AG10803 (cell line): ENCODE results near the gene SRPK3.

ENCODE experiments used
- DNase-seq: peaks from one replicate; pipeline ENCODE4 v3.0.0; 2010; ENCODE audit warnings: low read depth
- H3K4me3 ChIP-seq: 2 replicates; pipeline ENCODE4 v1.5.1; 2011; ENCODE audit warnings: mild to moderate bottlenecking, low read length, control low read depth
- TF ChIP-seq, protein P1 (sequence below): conservative IDR thresholded peaks from 2 replicates; pipeline ENCODE4 v1.5.1; 2011; ENCODE audit warnings: mild to moderate bottlenecking, low read length, control low read depth, inconsistent platforms

Gene SRPK3

DNA sequence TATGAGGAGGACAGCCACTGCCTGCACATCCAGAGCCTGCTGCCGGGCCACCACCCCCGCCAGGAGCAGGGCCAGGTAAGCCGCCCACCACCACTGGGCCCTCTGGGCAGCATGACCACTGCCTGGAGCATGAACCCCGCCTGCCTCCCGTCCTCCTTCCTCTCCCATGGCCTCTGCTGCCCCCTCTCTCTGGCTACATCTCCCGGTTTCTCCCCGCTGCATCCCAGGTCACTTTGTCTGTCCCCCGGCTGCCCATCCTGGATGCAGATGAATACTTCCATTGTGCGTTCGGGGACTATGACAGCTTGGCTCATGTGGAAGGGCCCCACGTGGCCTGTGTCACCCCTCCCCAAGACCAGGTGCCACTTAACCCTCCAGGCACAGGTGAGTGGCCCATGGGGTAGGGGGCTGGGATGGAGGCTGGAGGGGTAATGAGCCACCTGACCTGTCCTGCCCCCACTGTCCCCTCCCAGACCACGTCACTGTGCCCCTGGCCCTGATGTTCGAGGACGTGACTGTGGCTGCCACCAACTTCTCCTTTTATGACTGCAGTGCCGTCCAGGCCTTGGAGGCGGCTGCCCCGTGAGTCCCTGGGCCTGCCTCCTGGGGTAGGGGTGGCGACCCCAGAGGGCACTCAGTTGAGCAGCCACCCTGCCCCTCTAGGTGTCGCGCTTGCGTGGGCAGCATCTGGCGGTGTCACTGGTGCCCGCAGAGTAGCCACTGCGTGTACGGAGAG is 10.8 kb upstream of the SRPK3 start:
- no peak overlapping the region for H3K4me3 ChIP-seq
- TF ChIP-seq, protein P1, sequence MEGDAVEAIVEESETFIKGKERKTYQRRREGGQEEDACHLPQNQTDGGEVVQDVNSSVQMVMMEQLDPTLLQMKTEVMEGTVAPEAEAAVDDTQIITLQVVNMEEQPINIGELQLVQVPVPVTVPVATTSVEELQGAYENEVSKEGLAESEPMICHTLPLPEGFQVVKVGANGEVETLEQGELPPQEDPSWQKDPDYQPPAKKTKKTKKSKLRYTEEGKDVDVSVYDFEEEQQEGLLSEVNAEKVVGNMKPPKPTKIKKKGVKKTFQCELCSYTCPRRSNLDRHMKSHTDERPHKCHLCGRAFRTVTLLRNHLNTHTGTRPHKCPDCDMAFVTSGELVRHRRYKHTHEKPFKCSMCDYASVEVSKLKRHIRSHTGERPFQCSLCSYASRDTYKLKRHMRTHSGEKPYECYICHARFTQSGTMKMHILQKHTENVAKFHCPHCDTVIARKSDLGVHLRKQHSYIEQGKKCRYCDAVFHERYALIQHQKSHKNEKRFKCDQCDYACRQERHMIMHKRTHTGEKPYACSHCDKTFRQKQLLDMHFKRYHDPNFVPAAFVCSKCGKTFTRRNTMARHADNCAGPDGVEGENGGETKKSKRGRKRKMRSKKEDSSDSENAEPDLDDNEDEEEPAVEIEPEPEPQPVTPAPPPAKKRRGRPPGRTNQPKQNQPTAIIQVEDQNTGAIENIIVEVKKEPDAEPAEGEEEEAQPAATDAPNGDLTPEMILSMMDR: no peak
- DNase-seq: no peak

DNA sequence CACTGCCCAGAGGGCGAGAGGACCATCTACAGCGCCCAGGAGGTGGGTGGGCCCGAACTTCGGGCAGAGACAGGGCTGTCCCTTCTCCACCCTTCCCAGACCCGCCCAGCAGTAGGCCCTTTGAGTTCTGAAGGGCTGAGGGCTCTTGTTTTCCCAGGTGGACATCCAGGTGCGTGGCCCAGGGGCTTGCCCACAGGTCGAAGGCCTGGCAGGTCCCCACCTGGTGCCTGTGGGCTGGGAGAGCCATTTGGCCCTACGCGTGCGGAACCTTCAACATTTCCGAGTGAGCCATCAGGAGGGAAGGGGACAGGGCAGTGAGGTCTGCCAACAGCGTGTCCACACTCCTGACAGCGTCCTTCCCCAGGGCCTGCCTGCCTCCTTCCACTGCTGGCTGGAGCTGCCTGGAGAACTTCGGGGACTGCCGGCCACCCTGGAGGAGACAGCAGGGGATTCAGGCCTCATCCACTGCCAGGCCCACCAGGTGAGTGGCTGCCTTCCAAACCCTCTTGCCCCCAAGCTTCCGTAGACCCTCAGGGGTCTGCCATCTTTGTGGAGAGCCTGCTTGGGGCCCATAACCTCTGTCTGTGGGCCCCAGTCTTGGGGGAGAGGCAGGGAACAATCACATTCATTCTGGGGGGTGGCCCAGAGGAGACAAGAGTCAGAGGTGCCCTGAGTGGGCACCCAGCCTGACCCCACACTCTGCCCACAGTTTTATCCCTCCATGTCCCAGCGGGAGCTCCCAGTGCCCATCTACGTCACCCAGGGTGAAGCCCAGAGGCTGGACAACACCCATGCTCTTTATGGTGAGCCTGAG is 10.0 kb upstream of the SRPK3 start:
- DNase-seq: no peak
- TF ChIP-seq, protein P1: no peak
- H3K4me3 ChIP-seq: no peak overlapping the region

DNA sequence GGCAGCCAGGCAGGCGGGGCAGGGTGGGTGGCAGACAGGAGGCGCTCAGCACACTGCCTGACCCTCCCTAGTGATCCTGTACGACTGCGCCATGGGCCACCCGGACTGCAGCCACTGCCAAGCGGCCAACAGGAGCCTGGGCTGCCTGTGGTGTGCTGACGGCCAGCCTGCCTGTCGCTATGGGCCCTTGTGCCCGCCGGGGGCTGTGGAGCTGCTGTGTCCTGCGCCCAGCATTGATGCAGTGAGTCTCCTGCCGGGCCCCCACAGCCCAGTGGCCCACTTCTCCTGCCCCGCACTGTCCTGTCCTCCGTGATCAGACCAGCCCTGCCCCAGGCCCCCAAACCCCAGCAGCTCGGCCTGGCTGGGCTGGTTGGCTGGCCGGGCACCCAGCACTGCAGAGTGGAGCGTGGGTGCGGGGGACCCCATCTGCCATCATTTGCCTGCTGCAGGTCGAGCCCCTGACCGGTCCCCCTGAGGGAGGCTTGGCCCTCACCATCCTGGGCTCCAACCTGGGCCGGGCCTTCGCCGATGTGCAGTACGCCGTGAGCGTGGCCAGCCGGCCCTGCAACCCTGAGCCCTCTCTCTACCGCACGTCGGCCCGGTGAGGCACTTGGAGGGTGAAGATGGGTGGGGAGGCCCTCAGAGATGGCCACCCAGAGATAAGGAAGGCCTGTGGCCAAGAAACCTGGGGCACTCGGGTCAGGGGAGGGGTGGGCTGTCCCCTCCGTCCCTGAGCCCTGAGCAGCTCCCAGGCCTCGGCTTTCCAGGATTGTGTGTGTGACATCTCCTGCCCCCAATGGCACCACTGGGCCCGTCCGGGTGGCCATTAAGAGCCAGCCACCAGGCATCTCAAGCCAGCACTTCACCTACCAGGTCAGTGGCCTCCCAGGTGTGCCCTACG is 9.2 kb upstream of the SRPK3 start:
- no peak for DNase-seq
- no peak overlapping the region for H3K4me3 ChIP-seq
- TF ChIP-seq, protein P1: no peak

DNA sequence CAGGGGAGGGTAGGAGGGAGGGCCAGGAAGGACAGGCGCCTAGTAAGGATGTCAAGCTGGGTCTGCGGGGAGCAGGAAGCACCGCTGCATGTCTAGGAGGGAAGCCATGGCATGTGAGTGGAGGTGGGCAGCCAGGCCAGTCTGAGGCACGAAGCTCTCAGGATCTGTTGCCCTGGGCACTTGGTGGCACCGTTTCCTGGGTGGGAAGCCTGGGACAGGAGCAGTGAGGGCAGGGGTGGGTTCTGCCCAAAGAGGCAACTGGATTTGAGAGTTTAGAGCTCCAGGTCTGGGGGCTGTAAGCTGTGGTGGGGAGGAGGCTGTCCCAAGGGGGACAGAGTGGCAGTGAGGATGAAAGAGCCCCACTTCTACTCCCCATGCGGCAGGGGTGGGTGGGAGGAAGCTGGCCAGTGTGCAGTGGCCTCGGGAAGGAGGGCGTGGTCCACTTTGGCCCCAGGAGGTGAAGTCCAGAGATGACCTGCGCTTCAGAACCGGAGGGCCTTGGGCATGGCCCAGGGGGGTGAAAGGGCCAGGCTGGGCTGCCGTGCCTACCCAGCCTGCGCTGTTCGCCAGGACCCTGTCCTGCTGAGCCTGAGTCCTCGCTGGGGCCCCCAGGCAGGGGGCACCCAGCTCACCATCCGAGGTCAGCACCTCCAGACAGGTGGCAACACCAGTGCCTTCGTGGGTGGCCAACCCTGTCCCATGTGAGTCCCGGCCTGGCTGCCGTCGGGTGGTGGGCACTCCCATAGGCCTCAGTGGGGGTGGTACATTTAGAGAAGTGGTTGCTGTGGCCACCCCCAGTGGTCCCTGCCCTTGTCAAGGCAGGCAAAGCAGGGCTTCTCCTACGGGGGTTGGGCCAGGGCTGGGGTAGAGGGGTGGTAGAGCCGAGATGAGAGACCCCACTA is 8.3 kb upstream of the SRPK3 start:
- no peak overlapping the region for H3K4me3 ChIP-seq
- TF ChIP-seq, protein P1: no peak
- DNase-seq: no peak

DNA sequence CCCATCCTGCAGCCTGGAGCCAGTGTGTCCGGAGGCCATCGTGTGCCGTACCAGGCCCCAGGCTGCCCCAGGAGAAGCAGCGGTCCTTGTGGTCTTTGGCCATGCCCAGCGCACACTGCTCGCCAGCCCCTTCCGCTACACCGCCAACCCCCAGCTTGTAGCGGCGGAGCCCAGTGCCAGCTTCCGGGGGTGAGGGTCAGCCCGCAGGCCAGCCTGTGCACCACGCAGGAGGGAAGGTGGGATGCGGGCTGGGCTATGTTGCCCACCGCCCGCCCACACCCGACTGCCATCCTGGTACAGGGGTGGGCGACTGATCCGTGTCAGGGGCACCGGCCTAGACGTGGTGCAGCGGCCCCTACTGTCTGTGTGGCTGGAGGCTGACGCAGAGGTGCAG is 7.6 kb upstream of the SRPK3 start:
- TF ChIP-seq, protein P1: no peak
- no peak for DNase-seq
- H3K4me3 ChIP-seq: no peak overlapping the region

DNA sequence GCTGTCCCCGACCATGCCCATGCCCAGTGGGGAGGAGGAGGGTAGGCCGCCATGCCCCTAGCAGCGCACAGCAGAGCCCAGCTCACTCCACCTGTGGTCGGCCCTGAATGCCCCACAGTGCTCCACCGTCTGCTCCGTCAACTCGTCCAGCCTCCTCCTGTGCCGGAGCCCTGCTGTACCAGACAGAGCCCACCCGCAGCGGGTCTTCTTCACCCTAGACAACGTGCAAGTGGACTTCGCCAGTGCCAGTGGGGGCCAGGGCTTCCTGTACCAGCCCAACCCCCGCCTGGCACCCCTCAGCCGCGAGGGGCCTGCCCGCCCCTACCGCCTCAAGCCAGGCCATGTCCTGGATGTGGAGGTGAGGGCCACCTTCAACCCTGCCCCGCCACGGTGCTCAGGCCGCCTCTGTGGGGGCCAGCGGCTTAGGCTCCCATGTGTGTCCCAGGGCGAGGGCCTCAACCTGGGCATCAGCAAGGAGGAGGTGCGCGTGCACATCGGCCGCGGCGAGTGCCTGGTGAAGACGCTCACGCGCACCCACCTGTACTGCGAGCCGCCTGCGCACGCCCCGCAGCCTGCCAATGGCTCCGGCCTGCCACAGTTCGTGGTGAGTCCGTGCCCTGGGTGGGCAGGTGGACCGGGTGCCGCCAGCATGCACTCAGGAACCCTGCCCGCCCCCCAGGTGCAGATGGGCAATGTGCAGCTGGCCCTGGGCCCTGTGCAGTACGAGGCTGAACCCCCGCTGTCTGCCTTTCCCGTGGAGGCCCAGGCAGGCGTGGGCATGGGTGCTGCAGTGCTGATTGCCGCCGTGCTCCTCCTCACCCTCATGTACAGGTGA is 6.9 kb upstream of the SRPK3 start:
- TF ChIP-seq, protein P1: no peak
- DNase-seq: no peak

More for the DNA sequence above, 6.9 kb upstream of the SRPK3 start:
- H3K4me3 ChIP-seq: no peak overlapping the region
